HTERT RPE-1 (cell line): ENCODE measurements around the gene FGFR4.

Source experiments
- in situ Hi-C: fragments of 300-500 bp; cut with MboI; formaldehyde crosslinking; loops from 4 replicates; pipeline ENCODE4 v1.14.3; 2020; ENCODE audit warnings: low sequenced_read_pairs

FGFR4 gene

DNA sequence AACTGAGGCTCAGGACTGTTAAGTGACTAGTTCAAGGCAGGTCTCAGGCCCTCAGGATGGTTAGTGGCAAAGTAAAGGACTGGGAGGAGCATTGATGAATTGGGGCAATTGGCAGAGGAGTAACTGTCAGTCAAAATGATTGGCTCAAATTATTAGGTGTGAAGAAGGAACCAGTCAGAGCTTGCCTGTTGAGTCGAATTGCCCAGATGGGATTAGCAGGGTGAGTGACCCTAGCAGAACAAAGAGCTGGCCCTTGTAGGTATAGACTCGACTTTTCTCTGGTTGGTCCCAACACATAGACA lies 44.3 kb downstream of the FGFR4 start:
- in situ Hi-C loops = no loop called here

- in situ Hi-C loops = no loop called here
Observed at GRCh38 chr5:177131352-177132135, 44.8 kb downstream of the FGFR4 start.

GRCh38 chr5:177132136-177133095 lies 45.7 kb downstream of the FGFR4 start:
- in situ Hi-C loops = no loop called here

DNA sequence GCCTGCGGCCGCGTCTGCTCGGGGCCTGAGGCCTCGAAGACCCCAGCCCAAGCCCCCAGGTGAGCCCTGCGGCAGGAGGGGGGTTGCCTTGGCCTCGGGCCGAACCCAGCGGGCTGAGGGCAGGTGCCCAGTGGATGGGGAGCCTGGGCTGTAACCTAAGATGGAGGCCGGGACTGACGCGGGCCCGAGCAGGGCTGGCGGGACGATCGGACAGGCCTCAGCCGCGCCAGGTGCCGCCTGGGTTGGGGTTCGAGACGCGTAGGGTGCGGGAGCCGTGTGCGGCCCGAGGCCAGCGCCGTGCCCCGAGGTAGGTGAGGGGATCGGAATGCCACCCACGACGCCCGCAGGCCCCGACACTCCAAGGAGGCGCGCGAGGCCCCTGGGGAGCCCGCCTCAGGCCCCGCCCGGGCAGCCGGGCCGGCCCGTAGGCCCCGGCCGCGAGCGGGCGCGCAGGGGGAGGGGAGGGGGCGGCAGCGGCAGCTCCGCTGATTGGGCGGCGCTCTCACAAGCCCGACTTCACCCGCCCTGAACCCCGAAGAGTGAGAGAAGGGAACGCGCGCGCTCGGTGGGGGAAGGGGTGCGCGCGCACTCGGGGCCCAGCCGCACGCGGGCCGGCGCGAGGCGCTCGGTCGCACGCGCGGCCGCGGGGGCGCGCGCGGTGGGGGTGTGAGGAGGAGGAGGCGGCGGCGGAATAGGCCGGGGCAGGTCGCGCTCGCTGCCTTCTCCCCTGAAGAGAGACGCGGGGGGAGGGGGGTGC lies 46.6 kb downstream of the FGFR4 start, which contains the start of gene NSD1:
NSD1 (plus strand) TSS at position 678 of the 757 bp plus-strand sequence. CDS start 1,331 bp downstream, outside the sequence.
- in situ Hi-C loops = no loop called here

- in situ Hi-C loops = no loop called here
Observed at GRCh38 chr5:177133853-177134696, 47.4 kb downstream of the FGFR4 start.

DNA sequence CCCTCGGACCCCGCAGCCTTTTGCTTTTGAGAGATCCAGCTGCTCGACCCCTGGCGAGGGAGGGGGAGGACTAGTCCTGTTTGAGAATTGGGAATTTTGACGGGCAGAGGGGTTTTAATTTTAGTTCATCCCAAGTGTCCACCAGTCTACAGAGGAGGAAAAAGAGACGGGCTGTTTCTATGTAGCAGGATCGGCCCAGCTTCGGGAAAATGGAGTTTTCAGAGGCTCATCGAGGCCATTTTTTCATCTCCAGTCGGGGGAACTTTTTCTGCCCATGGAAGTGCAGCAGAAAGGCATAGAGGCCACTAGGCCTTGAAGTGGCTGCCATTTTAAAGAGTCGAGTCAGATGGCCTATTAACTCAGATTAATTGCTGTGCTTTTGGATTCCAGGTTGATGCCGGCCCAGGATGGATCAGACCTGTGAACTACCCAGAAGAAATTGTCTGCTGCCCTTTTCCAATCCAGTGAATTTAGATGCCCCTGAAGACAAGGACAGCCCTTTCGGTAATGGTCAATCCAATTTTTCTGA lies 48.0 kb downstream of the FGFR4 start:
- in situ Hi-C loops = no loop called here

DNA sequence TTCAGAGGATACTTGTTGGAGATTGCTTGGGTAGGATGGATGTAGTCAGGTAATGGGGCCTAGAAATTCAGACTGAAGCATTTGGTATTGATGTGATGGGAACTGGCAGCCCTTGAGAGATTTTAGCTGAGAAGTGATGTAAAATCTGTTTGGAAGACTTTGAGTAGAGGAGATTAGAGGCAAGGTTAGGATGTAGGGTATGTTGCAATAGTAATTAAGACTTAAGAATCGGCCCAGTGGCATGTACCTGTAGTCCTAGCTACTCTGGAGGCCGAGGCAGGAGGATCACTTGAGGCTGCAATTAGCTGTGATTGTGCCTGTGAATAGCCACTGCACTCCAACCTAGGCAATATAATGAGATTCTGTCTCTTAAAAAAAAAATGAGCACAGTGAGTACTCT lies 53.6 kb downstream of the FGFR4 start:
- in situ Hi-C loops = no loop called here

DNA sequence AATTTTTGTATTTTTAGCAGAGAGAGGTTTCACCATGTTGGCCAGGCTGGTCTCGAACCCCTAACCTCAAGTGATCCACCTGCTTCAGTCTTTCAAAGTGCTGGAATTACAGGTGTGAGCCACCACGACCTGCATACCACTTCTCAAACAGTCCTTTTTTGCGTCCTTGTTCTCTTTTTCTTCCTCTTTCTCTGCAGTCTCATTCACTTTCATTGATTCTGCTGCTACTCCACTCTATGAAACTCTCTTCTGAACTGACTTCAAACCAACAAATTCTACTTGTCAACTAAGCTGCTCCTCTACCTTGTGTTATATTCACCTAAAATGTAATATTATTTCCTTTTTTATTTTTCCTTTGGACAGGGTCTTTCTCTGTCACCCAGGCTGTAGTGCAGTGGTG lies 54.8 kb downstream of the FGFR4 start:
- in situ Hi-C loops = no loop called here

DNA sequence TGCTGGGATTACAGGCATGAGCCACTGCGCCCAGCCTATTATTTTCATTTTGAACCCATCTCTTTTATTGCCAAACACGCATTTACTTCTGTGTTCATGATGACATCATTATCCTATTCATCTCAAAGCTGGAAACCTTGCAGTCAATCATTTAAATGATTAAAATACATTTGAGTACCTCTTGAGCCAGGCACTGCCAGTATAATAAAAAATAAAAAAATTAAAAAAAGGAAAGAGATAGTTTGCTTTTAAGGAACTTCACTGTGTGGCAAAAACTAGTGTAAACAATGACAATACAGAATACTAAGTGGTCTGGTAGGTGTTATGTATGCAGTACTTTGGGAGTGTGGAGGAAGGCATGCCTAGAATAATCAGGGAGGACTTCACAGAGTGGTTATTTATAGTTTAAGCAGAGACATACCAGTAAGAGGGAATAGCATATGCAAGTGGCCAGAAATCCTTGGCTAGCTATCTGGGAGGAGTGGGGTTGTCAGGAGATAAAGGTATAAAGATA lies 55.4 kb downstream of the FGFR4 start:
- in situ Hi-C loops = no loop called here

DNA sequence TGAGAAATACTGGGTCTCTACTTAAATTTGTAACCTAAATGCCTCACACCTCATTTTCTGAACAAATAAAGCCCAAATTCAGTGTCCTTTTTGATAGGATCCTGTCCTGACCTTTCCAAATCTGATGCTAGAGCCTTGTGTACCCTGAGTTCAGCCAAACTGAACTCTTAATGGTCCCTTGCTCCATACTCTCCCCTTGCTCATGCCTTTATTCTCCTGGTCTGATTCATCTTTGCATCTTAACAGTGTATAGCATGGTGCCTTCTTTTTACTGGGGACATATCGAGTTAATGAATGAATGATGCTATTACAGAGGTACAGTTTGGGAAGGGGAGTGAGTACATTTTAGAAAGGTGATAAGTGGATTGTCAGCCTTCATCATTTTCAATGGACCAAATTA lies 56.1 kb downstream of the FGFR4 start:
- in situ Hi-C loops = no loop called here

GRCh38 chr5:177146891-177147638 lies 60.4 kb downstream of the FGFR4 start:
- in situ Hi-C loops = no loop called here
